NCI-H1694 treated with DMSO at 0.1 percent for 48 hours (cell line): Measurements from ENCODE around the gene TNFRSF6B.

Experiments
- DNase-seq: peaks from one replicate; lab custom pipeline; 2025; lab: John Stamatoyannopoulos, UW

The TNFRSF6B gene

GRCh38 chr20:63686492-63687321 is 9.7 kb upstream of the TNFRSF6B start:
- no peak for DNase-seq

- no peak for DNase-seq
Observed at GRCh38 chr20:63687419-63688178, 8.9 kb upstream of the TNFRSF6B start.

GRCh38 chr20:63688228-63689045 is 8.0 kb upstream of the TNFRSF6B start:
- no peak for DNase-seq

- no peak for DNase-seq
Observed at GRCh38 chr20:63689046-63690002, 7.1 kb upstream of the TNFRSF6B start.

- DNase-seq: no peak
Observed at GRCh38 chr20:63690003-63690897, 6.2 kb upstream of the TNFRSF6B start.

- no peak for DNase-seq
Observed at GRCh38 chr20:63690898-63691710, 5.3 kb upstream of the TNFRSF6B start.

- DNase-seq: no peak
Observed at GRCh38 chr20:63691711-63692435, 4.6 kb upstream of the TNFRSF6B start.

GRCh38 chr20:63692436-63693082 is 3.9 kb upstream of the TNFRSF6B start:
- DNase-seq: no peak

GRCh38 chr20:63693083-63693732 is 3.2 kb upstream of the TNFRSF6B start:
- DNase-seq: no peak

- no peak for DNase-seq
Observed at GRCh38 chr20:63693733-63694583, 2.5 kb upstream of the TNFRSF6B start.

GRCh38 chr20:63694584-63695423 is 1.6 kb upstream of the TNFRSF6B start:
- no peak for DNase-seq

- DNase-seq: no peak
Observed at GRCh38 chr20:63695424-63696305, 787 bp upstream of the TNFRSF6B start.

GRCh38 chr20:63696306-63696627 is 185 bp upstream of the TNFRSF6B start:
- no peak for DNase-seq

- DNase-seq: no peak
Observed at GRCh38 chr20:63697357-63697867, 960 bp downstream of the TNFRSF6B start.
